Activated B cell treated with CpG ODN at 0.5 μM for 24 hours (primary cell): ENCODE measurements around the gene GPR152. TPM values are rescaled to one million over a fixed set of nuclear protein-coding genes. Genes with fewer than 3 reads are reported as not detected.
A peak's percentile ranks its signal among the peaks of the same experiment; 100 is the strongest.
"Not testable (repeated sequence)": the region's sequence is repeated elsewhere in the genome, so short reads cannot be mapped to it uniquely, and the experiment has no call there.

Experiments
- ATAC-seq: fragments of 200-7000 bp; cut with Tn5 transposase; one replicate; pipeline ENCODE4 v1.10.0; 2021; ENCODE audit warnings: low read depth, mild to moderate bottlenecking, moderate library complexity
- CTCF ChIA-PET: fragments of 350-600 bp; sonication (Branson Sonifier 250); formaldehyde crosslinking; loops from one replicate; lab custom pipeline; 2021; ENCODE audit warnings: antibody characterized with exemption; lab: Charles Lee
- POLR2A ChIA-PET: fragments of 350-600 bp; sonication (Branson Sonifier 250); formaldehyde crosslinking; loops from one replicate; lab custom pipeline; 2021; ENCODE audit warnings: antibody characterized with exemption; lab: Charles Lee
- DNase-seq: peaks from one replicate; pipeline ENCODE4 v3.0.0; 2022
- H3K27ac Mint-ChIP-seq: one replicate; pipeline ENCODE4 v1.8.0; 2020; ENCODE audit warnings: mixed read lengths
- H3K27me3 Mint-ChIP-seq: one replicate; pipeline ENCODE4 v1.8.0; 2021; ENCODE audit warnings: mixed read lengths
- H3K36me3 Mint-ChIP-seq: one replicate; pipeline ENCODE4 v1.8.0; 2021; ENCODE audit warnings: low read depth, mixed read lengths
- H3K4me1 Mint-ChIP-seq: one replicate; pipeline ENCODE4 v1.8.0; 2021; ENCODE audit warnings: mixed read lengths
- H3K4me3 Mint-ChIP-seq: one replicate; pipeline ENCODE4 v1.8.0; 2020; ENCODE audit warnings: mild to moderate bottlenecking, mixed read lengths
- H3K9me3 Mint-ChIP-seq: one replicate; pipeline ENCODE4 v1.8.0; 2020; ENCODE audit warnings: mixed read lengths
- intact Hi-C: fragments of 100-400 bp; cut with micrococcal nuclease; formaldehyde crosslinking; loops from one replicate; pipeline ENCODE4 v1.15.1; 2024
- total RNA-seq: library from RNA; stranded (reverse); gene quantifications from 2 replicates; pipeline ENCODE4 v1.2.3, GENCODE V29; 2022
- TF ChIP-seq, protein P1 (sequence below): fragments of 200-600 bp; IDR thresholded peaks from one replicate; pipeline ENCODE4 v1.8.0; 2022; ENCODE audit warnings: antibody characterized with exemption, mild to moderate bottlenecking

Gene GPR152
- total RNA-seq, 1 donor from 2014 or later: not detected

DNA sequence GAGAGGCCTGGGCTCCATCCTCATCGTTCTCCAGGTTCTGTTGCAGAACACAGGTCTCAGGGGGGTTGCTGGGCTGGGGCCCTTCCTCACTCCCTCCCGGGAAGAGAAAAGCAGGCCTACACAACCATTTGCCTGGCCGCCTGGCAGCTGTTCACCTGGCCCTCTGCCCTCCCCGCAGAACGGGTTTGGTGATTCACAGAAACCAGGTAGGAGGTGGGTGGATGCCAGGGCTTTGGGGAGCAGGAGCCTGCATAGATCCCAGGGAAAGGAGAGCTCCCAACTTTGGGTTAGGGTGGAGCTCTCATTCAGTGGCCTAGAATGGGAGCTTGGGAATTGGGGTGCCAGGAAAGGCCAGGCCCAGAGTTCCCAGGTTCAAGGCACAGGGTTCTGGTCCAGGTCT, 15.5 kb upstream of the GPR152 start:
- Mint-ChIP-seq H3K4me1 (peaks cover 59% of the 10 kb centered on the region), H3K27me3 (no peaks in the 10 kb centered on the region), H3K27ac (peak overlapping the region; percentile 91), H3K36me3 (peaks cover 11% of the 10 kb centered on the region), H3K9me3 (no peaks in the 10 kb centered on the region), H3K4me3 (peak overlapping the region; percentile 89)
- CTCF ChIA-PET: interaction anchor here (1.3 to 2.6 kb wide), 5 partner anchors 16 to 66 kb away, joined by 3 to 23 read pairs (median 6); partner anchors contain the start of genes CORO1B, PPP1CA and PTPRCAP
- DNase-seq (no peak), ATAC-seq (no peak)
- POLR2A ChIA-PET: interaction anchor here (0.5 to 33.4 kb wide), 20 partner anchors 9 to 199 kb away, joined by 3 to 1417 read pairs (median 6); partner anchors contain the start of genes AIP, CDK2AP2, CORO1B and PPP1CA
- intact Hi-C loops: loop anchor here (2.0 kb wide), 1 partner anchor 115 kb away; the partner anchor contains the start of gene POLD4
- TF ChIP-seq, protein P1, sequence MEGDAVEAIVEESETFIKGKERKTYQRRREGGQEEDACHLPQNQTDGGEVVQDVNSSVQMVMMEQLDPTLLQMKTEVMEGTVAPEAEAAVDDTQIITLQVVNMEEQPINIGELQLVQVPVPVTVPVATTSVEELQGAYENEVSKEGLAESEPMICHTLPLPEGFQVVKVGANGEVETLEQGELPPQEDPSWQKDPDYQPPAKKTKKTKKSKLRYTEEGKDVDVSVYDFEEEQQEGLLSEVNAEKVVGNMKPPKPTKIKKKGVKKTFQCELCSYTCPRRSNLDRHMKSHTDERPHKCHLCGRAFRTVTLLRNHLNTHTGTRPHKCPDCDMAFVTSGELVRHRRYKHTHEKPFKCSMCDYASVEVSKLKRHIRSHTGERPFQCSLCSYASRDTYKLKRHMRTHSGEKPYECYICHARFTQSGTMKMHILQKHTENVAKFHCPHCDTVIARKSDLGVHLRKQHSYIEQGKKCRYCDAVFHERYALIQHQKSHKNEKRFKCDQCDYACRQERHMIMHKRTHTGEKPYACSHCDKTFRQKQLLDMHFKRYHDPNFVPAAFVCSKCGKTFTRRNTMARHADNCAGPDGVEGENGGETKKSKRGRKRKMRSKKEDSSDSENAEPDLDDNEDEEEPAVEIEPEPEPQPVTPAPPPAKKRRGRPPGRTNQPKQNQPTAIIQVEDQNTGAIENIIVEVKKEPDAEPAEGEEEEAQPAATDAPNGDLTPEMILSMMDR: no peak

DNA sequence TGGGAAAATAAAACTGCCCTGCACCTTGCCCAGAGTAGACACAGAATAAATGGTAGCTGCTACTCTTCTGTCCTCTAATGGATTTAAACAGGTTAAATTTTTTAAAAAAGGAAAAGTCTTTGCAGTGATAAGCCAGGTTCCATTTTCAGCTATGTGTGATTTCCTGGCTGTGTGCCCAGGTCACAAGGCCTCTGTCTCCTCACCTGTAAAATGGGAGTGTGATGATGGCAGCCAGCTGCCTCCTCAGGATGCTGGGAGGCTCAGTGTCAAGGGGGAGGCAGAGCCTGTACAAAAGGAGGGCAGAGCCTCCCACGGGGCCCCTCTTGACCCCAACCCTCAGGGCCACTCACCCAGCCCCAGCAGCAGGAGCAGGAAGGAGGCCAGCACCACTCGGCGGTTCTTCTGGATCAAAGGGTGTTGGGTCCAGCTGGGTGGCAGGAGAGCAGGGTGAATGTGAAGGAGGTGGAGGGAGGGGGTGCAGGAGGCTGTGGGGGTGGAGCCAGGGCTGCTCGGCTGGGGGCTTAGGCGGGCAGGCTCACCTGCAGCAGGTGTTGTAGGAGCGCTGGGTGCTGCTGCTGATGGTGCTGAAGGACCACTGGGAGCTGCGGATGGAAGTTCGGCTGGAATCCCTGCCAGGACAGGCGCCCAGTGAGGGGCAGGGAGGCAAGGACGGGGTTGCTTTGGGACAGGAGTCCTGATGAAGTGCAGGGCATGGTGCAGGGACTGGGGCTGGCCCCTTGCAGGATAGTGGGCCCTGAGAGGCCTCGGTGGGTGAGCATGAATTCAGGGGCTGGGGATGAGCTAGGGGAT, 14.6 kb upstream of the GPR152 start:
- Mint-ChIP-seq H3K4me1 (peaks cover 63% of the 10 kb centered on the region), H3K9me3 (no peaks in the 10 kb centered on the region), H3K27me3 (no peaks in the 10 kb centered on the region), H3K27ac (peak overlapping the region; percentile 91), H3K36me3 (peaks cover 11% of the 10 kb centered on the region), H3K4me3 (peak overlapping the region; percentile 89)
- no peak for ATAC-seq
- DNase-seq: no peak
- POLR2A ChIA-PET: interaction anchor here (0.6 to 33.4 kb wide), 12 partner anchors 8 to 856 kb away, joined by 3 to 1417 read pairs (median 8); partner anchors contain the start of genes AIP, CORO1B, PPP1CA and PTPRCAP
- CTCF ChIA-PET: interaction anchor here (1.3 to 1.4 kb wide), 2 partner anchors 17 to 48 kb away, joined by 3 read pairs; no protein-coding TSS in a partner anchor
- intact Hi-C loops: no loop called here
- TF ChIP-seq, protein P1: no peak

DNA sequence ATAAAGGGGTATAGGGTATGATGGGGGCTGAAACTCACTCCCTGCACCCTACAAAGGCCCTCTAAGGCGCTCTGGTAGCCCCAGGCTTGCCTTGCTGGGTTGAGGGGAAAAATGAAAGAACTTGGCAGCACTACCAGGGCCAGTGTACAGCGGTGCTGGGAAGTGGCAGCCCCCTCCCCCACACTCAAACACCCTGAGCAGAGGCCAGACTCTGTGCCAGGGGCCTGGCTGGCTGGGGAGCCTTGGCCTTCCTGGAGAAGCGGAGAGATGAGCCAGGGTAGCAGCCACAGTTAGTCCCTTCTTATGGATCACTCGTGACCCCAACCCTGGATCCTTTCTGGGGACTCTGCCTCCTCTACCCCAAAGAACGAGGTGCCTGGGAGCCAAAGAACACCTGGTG, 13.8 kb upstream of the GPR152 start:
- CTCF ChIA-PET: interaction anchor here (1.7 kb wide), 1 partner anchor 65 kb away, joined by 6 read pairs; the partner anchor contains the start of gene PPP1CA
- Mint-ChIP-seq H3K27me3 (no peaks in the 10 kb centered on the region), H3K9me3 (no peaks in the 10 kb centered on the region), H3K27ac (peak overlapping the region; percentile 63), H3K4me3 (no peak overlapping the region), H3K36me3 (peaks cover 11% of the 10 kb centered on the region), H3K4me1 (peaks cover 68% of the 10 kb centered on the region)
- DNase-seq (no peak), ATAC-seq (no peak)
- POLR2A ChIA-PET: interaction anchor here (0.7 to 33.4 kb wide), 10 partner anchors 7 to 227 kb away, joined by 3 to 1417 read pairs (median 13); partner anchors contain the start of genes CORO1B, PPP1CA, PTPRCAP and RPS6KB2
- intact Hi-C loops: no loop called here
- TF ChIP-seq, protein P1: no peak

DNA sequence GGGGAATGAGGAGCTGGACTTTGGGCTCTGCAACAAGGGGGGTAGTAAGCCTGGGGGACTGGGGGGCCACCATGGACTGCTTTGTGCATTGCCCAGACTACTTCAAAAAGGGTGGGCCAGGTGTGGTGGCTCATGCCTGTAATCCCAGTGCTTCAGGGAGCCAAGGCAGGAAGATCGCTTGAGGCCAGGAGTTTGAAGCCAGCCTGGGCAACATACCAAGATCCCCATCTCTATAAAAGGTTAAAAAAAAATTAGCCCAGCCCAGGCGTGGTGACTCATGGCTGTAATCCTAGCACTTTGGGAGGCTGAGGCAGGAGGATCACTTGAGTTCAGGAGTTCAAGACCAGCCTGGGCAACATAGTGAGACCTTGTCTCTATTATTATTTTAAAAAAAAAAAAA, 13.0 kb upstream of the GPR152 start:
- POLR2A ChIA-PET: interaction anchor here (0.7 to 33.4 kb wide), 16 partner anchors 18 to 226 kb away, joined by 3 to 1417 read pairs (median 4); partner anchors contain the start of genes AIP, CLCF1, CORO1B and POLD4
- Mint-ChIP-seq H3K27ac (peak overlapping the region; percentile 94), H3K4me1 (peaks cover 75% of the 10 kb centered on the region), H3K36me3 (peaks cover 11% of the 10 kb centered on the region), H3K4me3 (peak overlapping the region; percentile 88)
- H3K9me3 Mint-ChIP-seq, H3K27me3 Mint-ChIP-seq, DNase-seq, ATAC-seq, intact Hi-C loops: not testable (repeated sequence)
- CTCF ChIA-PET: interaction anchor here (0.7 to 1.7 kb wide), 3 partner anchors 28 to 64 kb away, joined by 3 to 6 read pairs (median 3); partner anchors contain the start of genes PPP1CA and PTPRCAP

- H3K4me1 Mint-ChIP-seq: peaks cover 76% of the 10 kb centered on the region
- CTCF ChIA-PET: interaction anchor here (0.7 to 1.7 kb wide), 3 partner anchors 27 to 64 kb away, joined by 3 to 6 read pairs (median 3); partner anchors contain the start of genes PPP1CA and PTPRCAP
- intact Hi-C loops: no loop called here
- no peak for DNase-seq
- H3K27me3 Mint-ChIP-seq: no peaks in the 10 kb centered on the region
- no peak for ATAC-seq
- POLR2A ChIA-PET: interaction anchor here (0.7 to 33.4 kb wide), 19 partner anchors 14 to 225 kb away, joined by 3 to 1417 read pairs (median 4); partner anchors contain the start of genes AIP, CLCF1, CORO1B and POLD4
- peaks cover 11% of the 10 kb centered on the region for H3K36me3 Mint-ChIP-seq
- H3K4me3 Mint-ChIP-seq: peak overlapping the region; percentile 88
- H3K9me3 Mint-ChIP-seq: no peaks in the 10 kb centered on the region
- TF ChIP-seq, protein P1: no peak
- H3K27ac Mint-ChIP-seq: peak overlapping the region; percentile 94
Measured at GRCh38 chr11:67465189-67465510, 12.6 kb upstream of the GPR152 start.
